HL-60/S4 treated with retinoic acid at 250 ng/mL for 4 days and 3 days (cell line): ENCODE measurements around the gene WAS.

Experiments
- in situ Hi-C: fragments of 300-500 bp; cut with MboI; formaldehyde crosslinking; loops from 2 replicates; pipeline ENCODE4 v1.7.0; 2022; ENCODE audit warnings: low sequenced_read_pairs

The WAS gene

GRCh38 chrX:48711162-48711928 lies 27.7 kb downstream of the WAS start:
- in situ Hi-C loops = no loop called here

- in situ Hi-C loops = no loop called here
Observed at GRCh38 chrX:48711929-48712505, 28.4 kb downstream of the WAS start.

GRCh38 chrX:48713847-48714246 lies 30.2 kb downstream of the WAS start:
- in situ Hi-C loops = no loop called here

- in situ Hi-C loops = no loop called here
Observed at GRCh38 chrX:48714573-48714972, 31.0 kb downstream of the WAS start.

GRCh38 chrX:48715072-48715471 lies 31.5 kb downstream of the WAS start:
- in situ Hi-C loops = no loop called here

GRCh38 chrX:48715876-48716502 lies 32.4 kb downstream of the WAS start:
- in situ Hi-C loops = no loop called here

- in situ Hi-C loops = no loop called here
Observed at GRCh38 chrX:48719958-48720357, 36.4 kb downstream of the WAS start.

- in situ Hi-C loops = no loop called here
Observed at GRCh38 chrX:48720577-48721250, 37.1 kb downstream of the WAS start.

GRCh38 chrX:48721916-48722315 lies 38.3 kb downstream of the WAS start:
- in situ Hi-C loops = no loop called here

GRCh38 chrX:48726596-48726995 lies 43.0 kb downstream of the WAS start:
- in situ Hi-C loops = no loop called here

- in situ Hi-C loops = no loop called here
Observed at GRCh38 chrX:48728653-48729052, 45.1 kb downstream of the WAS start.

- in situ Hi-C loops = no loop called here
Observed at GRCh38 chrX:48736303-48736702, 52.7 kb downstream of the WAS start.

GRCh38 chrX:48736878-48737212 lies 53.2 kb downstream of the WAS start:
- in situ Hi-C loops = no loop called here

- in situ Hi-C loops = no loop called here
Observed at GRCh38 chrX:48737213-48737938, 53.8 kb downstream of the WAS start.

- in situ Hi-C loops = no loop called here
Observed at GRCh38 chrX:48737940-48738339, 54.3 kb downstream of the WAS start.
